BLaER1 (cell line): ENCODE data around the gene KYNU.
"Not testable (repeated sequence)": the region's sequence is repeated elsewhere in the genome, so short reads cannot be mapped to it uniquely, and the experiment has no call there.

Experiments used
- H3K27ac ChIP-seq: shearing (Covaris generic); formaldehyde crosslinking; 2 replicates; pipeline ENCODE4 v1.8.1; 2022
- H3K27me3 ChIP-seq: shearing (Covaris generic); formaldehyde crosslinking; 2 replicates; pipeline ENCODE4 v1.8.1; 2022
- H3K36me3 ChIP-seq: shearing (Covaris generic); formaldehyde crosslinking; 2 replicates; pipeline ENCODE4 v1.8.1; 2022
- H3K4me1 ChIP-seq: shearing (Covaris generic); formaldehyde crosslinking; 2 replicates; pipeline ENCODE4 v1.8.1; 2022
- H3K4me2 ChIP-seq: shearing (Covaris generic); formaldehyde crosslinking; 2 replicates; pipeline ENCODE4 v1.8.1; 2022
- H3K4me3 ChIP-seq: shearing (Covaris generic); formaldehyde crosslinking; 2 replicates; pipeline ENCODE4 v1.8.1; 2022
- H3K9ac ChIP-seq: shearing (Covaris generic); formaldehyde crosslinking; 2 replicates; pipeline ENCODE4 v1.8.1; 2022
- H3K9me3 ChIP-seq: shearing (Covaris generic); formaldehyde crosslinking; 2 replicates; pipeline ENCODE4 v1.8.1; 2022
- H4K20me1 ChIP-seq: shearing (Covaris generic); formaldehyde crosslinking; 2 replicates; pipeline ENCODE4 v1.8.1; 2022
- Cebpa-rat ChIP-seq: shearing (Covaris generic); IDR thresholded peaks from 2 replicates; pipeline ENCODE4 v1.8.1; 2022

The KYNU gene

DNA sequence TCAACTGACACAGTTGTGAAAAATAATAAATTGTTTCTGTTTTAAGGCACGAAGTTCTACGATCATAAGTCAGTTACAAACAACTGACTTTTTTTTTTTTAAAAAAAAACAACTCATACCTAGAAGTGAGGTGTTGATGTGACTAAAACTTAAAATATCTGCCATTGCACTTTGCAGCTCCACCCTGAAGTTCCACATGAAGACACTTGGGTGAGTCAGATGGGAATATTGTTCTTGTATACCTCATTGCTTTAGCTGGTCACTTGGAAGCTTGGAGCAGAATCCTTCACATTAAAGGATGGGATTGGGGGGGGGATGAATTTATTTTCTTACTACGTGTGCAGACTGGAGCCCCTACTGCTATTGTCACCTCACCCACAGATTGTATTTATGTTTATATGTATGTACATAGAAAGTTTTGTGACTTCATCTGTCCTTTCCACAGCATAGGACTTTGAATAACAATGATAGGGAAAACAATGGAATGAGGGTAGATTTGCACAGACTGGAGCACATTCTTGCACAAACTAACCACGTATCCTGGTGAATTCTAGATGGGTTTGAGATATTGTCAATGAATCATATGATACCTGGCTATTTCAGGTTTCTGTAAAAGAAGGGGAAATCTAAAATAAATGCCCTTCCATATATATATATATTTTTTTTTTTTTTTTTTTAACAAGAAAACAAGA, 193.9 kb downstream of the KYNU start:
- Histone ChIP-seq H3K4me2 (no peak overlapping the region), H3K9me3 (peaks cover 15% of the 10 kb centered on the region), H3K9ac (no peak overlapping the region), H3K36me3 (no peaks in the 10 kb centered on the region), H3K27ac (no peak overlapping the region), H4K20me1 (no peaks in the 10 kb centered on the region), H3K27me3 (no peaks in the 10 kb centered on the region), H3K4me3 (no peak overlapping the region), H3K4me1 (no peaks in the 10 kb centered on the region)
- no peak for TF ChIP-seq Cebpa-rat

GRCh38 chr2:143074913-143075312, 197.4 kb downstream of the KYNU start:
- peaks cover 17% of the 10 kb centered on the region for H3K9me3 ChIP-seq
- H3K4me1 ChIP-seq, H3K4me3 ChIP-seq, H3K27ac ChIP-seq, H4K20me1 ChIP-seq, H3K36me3 ChIP-seq, H3K4me2 ChIP-seq, H3K9ac ChIP-seq, H3K27me3 ChIP-seq: not testable (repeated sequence)

GRCh38 chr2:143075711-143076110, 198.2 kb downstream of the KYNU start:
- Histone ChIP-seq H3K4me1 (no peaks in the 10 kb centered on the region), H3K36me3 (no peaks in the 10 kb centered on the region), H3K4me3 (no peak overlapping the region), H3K9me3 (peaks cover 17% of the 10 kb centered on the region), H3K4me2 (no peak overlapping the region), H3K9ac (no peak overlapping the region), H4K20me1 (no peaks in the 10 kb centered on the region), H3K27ac (no peak overlapping the region), H3K27me3 (no peaks in the 10 kb centered on the region)
- TF ChIP-seq Cebpa-rat, result no peak

DNA sequence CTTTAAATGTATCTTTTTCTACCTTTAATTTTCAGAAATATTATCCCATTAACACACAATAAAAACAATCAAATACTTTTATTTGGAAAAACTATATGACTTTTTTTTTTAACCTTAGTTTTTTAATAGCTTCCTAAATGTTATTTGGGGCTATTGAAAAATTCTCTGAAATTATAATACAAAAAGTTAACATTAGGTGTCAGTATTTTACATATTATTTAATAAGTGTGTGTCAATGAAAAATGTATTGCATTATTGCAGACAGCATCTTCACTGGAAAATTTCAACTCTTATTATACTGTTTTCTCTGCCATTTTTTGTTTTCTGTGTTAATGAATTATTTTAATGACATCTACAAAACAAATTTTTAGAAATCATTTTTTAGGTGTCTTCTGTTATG, 200.6 kb downstream of the KYNU start:
- Histone ChIP-seq H3K27ac (no peak overlapping the region), H3K9me3 (peaks cover 17% of the 10 kb centered on the region), H3K9ac (no peak overlapping the region), H3K4me3 (no peak overlapping the region), H3K4me1 (no peaks in the 10 kb centered on the region), H4K20me1 (no peaks in the 10 kb centered on the region), H3K27me3 (no peaks in the 10 kb centered on the region), H3K36me3 (no peaks in the 10 kb centered on the region), H3K4me2 (no peak overlapping the region)
- TF ChIP-seq Cebpa-rat, result no peak

GRCh38 chr2:143081616-143082015, 204.2 kb downstream of the KYNU start:
- H3K4me1 ChIP-seq, result no peaks in the 10 kb centered on the region
- no peak overlapping the region for H3K4me2 ChIP-seq
- no peak overlapping the region for H3K9ac ChIP-seq
- no peak overlapping the region for H3K4me3 ChIP-seq
- no peak overlapping the region for H3K27ac ChIP-seq
- TF ChIP-seq Cebpa-rat, result no peak
- H3K27me3 ChIP-seq, result no peaks in the 10 kb centered on the region
- H3K9me3 ChIP-seq, result no peaks in the 10 kb centered on the region
- H3K36me3 ChIP-seq, result no peaks in the 10 kb centered on the region
- no peaks in the 10 kb centered on the region for H4K20me1 ChIP-seq

DNA sequence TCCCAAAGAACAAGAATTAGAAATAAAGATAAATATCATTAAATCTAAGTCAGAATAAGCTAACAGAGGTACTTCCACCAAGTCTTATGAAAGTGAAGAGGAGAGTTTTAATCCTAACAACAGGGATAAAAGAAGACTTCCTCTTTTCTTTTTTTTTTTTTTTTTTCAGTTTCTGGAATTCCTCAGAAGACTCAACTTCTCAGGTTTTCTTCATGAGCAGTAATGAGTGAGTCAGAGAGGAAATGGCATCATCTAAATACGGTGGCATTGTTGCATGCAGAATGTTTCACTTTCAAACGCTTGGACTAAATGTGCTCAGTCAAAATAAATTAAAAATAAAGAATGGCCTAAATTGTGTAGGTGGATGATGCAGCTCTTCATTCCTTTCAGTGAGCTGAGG, 206.2 kb downstream of the KYNU start:
- Histone ChIP-seq H4K20me1 (no peaks in the 10 kb centered on the region), H3K36me3 (no peaks in the 10 kb centered on the region), H3K4me3 (no peak overlapping the region), H3K9ac (no peak overlapping the region), H3K4me1 (peaks cover 7% of the 10 kb centered on the region; the same call in 1 of the 2 replicates), H3K4me2 (no peak overlapping the region), H3K9me3 (no peaks in the 10 kb centered on the region), H3K27ac (no peak overlapping the region), H3K27me3 (no peaks in the 10 kb centered on the region)
- TF ChIP-seq Cebpa-rat, result no peak

DNA sequence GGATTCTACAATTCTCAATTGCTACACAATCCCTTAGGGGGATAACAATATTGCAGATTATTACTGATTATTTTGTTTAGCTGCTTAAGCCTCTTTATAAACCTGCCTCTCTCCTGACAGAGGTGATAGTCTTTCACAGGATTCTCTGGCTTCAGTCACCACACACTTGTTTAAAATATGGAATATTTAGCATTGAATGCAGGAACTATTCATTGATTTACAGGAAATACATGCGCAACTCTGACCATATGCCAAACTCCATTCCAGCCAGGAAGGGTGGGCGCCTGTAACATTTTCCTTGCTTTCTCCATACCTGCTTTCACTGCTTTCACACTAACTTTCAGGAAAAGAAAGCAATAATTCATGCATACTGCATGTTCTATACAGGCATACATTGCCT, 207.0 kb downstream of the KYNU start:
- Histone ChIP-seq H3K4me2 (no peak overlapping the region), H3K27me3 (no peaks in the 10 kb centered on the region), H3K36me3 (no peaks in the 10 kb centered on the region), H3K4me1 (peaks cover 7% of the 10 kb centered on the region; the same call in 1 of the 2 replicates), H3K9me3 (no peaks in the 10 kb centered on the region), H4K20me1 (no peaks in the 10 kb centered on the region), H3K27ac (no peak overlapping the region), H3K9ac (no peak overlapping the region), H3K4me3 (no peak overlapping the region)
- TF ChIP-seq Cebpa-rat, result no peak

DNA sequence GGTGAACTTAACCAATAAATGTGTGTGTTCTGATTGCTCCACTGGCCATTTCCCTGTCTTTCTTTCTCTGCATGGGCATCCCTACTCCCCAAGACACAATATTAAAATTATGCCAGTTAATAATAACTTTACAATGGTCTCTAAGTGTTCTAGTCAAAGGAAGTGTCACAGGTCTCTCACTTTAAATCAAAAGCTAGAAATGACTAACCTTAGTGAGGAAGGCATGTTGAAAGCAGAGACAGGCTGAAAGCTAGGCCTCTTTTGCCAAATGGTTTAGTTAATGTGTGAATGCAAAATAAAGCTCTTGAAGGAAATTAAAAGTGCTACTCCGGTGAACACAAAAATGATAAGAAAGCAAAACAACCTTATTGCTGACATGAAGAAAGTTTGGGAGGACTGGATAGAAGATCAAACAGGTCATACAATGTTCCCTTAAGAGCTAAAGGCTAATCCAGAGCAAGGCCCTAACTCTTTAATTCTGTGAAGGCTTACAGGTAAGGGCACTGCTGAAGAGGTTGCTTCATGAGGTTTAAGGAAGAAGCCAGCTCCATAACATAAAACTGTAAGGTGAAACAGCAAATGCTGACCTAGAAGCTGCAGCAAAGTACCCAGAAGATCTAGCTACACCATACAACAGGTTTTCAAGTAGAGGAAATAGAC, 207.8 kb downstream of the KYNU start:
- Histone ChIP-seq H3K36me3 (no peaks in the 10 kb centered on the region), H3K9me3 (no peaks in the 10 kb centered on the region), H3K4me1 (peaks cover 7% of the 10 kb centered on the region; the same call in 1 of the 2 replicates), H3K9ac (no peak overlapping the region), H4K20me1 (no peaks in the 10 kb centered on the region), H3K27ac (no peak overlapping the region), H3K4me2 (no peak overlapping the region), H3K27me3 (no peaks in the 10 kb centered on the region), H3K4me3 (no peak overlapping the region)
- no peak for TF ChIP-seq Cebpa-rat

GRCh38 chr2:143087033-143087432, 209.6 kb downstream of the KYNU start:
- Histone ChIP-seq H3K9me3 (no peaks in the 10 kb centered on the region), H3K4me2 (no peak overlapping the region), H4K20me1 (no peaks in the 10 kb centered on the region), H3K4me1 (peaks cover 7% of the 10 kb centered on the region; the same call in 1 of the 2 replicates), H3K36me3 (no peaks in the 10 kb centered on the region), H3K27me3 (no peaks in the 10 kb centered on the region), H3K9ac (no peak overlapping the region), H3K4me3 (no peak overlapping the region), H3K27ac (no peak overlapping the region)
- no peak for TF ChIP-seq Cebpa-rat

- Histone ChIP-seq H3K36me3 (no peaks in the 10 kb centered on the region), H3K4me1 (peaks cover 7% of the 10 kb centered on the region; the same call in 1 of the 2 replicates), H4K20me1 (no peaks in the 10 kb centered on the region), H3K27me3 (no peaks in the 10 kb centered on the region), H3K4me2 (no peak overlapping the region), H3K27ac (no peak overlapping the region), H3K9ac (no peak overlapping the region), H3K4me3 (no peak overlapping the region), H3K9me3 (no peaks in the 10 kb centered on the region)
- TF ChIP-seq Cebpa-rat, result no peak
Measured at GRCh38 chr2:143088388-143088787, 210.9 kb downstream of the KYNU start.

DNA sequence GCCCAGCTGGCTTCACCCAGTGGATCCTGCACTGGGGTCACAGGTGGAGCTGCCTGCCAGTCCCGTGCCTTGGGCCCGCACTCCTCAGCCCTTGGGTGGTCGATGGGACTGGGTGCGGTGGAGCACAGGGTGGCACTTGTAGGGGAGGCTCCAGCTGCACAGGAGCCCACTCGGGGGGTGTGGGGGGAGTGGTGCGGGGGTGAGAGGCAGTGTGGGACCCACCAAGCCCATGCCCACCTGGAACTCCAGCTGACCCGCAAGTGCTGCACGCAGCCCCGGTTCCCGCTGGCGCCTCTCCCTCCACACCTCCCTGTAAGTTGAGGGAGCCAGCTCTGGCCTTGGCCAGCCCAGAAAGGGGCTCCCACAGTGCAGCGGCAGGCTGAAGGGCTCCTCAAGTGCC, 212.1 kb downstream of the KYNU start:
- not testable (repeated sequence) for H3K9me3 ChIP-seq, H3K4me2 ChIP-seq, H3K9ac ChIP-seq

More for the DNA sequence above, 212.1 kb downstream of the KYNU start:
- H3K4me3 ChIP-seq, H3K27ac ChIP-seq, H3K27me3 ChIP-seq, H4K20me1 ChIP-seq, H3K36me3 ChIP-seq, H3K4me1 ChIP-seq: not testable (repeated sequence)
